ENCODE results near the gene SFN. TPM values are rescaled to one million over a fixed set of nuclear protein-coding genes. Genes with fewer than 3 reads are reported as not detected.
"Not testable (repeated sequence)": the region's sequence is repeated elsewhere in the genome, so short reads cannot be mapped to it uniquely, and the experiment has no call there.

Gene SFN
- total RNA-seq, 1 donor from 2014 or later = 37.1 TPM

DNA sequence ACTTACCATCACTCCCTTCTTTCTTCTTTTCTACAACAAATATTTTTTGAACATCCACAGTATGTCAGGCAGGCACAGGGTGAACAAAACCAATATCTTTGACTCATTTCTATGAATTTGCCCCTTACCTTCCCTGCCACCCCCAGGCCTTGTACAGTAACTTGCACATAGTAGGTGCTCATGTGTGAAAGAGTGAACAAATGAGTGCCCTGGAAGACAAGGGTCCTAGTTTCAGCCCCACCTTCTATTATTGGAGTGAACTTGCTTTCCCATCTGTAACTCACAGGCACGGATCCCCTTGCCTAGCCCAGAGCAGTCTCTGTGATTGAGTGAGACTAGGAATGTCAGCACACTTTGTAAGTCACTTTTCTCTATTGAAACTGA lies 23.6 kb upstream of the SFN start:
- DNase-seq (ENCODE audit: low spot score) = no peak

- no peak for DNase-seq (ENCODE audit: low spot score)
These were observed 23.2 kb upstream of the SFN start for GRCh38 chr1:26839779-26840178.

DNA sequence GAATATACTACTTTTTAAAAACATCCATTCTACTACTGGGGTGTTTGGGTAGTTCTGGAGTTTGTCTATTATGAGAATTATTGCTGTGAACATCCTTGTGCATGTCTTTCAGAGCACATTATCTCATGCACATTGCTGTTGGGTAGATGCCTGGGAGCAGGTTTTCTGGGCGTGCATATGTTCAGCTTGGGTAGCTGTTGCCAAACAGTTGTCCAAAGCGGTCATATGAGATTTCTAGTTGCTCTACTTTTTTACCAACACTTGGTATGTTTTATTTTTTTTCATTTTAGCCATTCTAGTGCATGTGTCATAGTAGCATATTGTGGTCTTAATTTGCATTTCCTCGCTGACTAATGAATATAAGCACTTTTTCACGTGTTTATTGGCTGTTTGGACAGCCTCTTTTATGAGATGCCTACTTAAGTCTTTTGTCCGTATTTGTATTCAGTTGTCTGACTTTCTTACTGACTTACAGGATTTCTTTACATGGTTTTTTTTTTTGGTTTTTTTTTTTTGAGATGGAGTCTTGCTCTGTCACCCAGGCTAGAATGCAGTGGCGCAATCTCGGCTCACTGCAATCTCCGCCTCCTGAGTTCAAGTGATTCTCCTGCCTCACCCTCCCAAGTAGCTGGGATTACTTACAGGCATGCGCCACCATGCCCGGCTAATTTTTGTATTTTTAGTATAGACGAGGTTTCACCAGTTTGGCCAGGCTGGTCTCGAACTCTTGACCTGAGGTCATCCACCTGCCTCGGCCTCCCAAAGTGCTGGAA lies 18.3 kb upstream of the SFN start:
- no peak for DNase-seq (ENCODE audit: low spot score)

DNA sequence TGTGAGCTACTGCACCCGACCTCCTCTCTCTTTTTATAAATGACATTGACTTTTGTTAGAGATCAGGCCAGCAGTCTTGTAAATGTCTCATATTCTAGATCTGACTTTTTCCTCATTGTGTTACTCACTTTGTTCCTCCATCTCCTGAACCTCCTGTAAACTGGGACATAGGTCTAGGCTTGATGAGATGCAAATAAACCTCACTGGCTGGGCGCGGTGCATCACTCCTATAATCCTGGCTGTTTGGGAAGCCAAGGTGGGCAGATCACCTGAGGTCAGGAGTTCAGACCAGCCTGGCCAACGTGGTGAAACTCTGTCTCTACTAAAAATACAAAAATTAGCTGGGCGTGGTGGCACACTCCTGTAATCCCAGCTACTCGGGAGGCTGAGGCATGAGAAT lies 15.1 kb upstream of the SFN start:
- not testable (repeated sequence) for DNase-seq (ENCODE audit: low spot score)

DNA sequence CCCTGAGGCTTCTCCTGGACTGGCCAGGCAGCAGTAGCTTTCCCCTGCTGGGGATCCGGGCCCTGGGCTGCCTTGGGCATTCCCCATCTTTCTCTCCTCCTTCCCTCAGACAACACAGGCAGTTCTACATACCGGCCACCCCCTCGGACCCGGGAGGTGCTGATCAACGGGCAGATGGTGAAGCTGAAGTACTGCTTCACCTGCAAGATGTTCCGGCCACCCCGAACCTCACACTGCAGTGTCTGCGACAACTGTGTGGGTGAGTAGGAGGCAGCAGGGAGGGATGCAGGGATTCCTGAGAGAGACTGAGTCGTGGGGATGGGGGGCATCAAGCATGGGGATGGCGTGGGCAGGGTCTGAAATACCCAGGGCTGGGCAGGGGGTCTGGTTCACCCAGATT lies 14.4 kb upstream of the SFN start:
- no peak for DNase-seq (ENCODE audit: low spot score)

GRCh38 chr1:26848941-26849774 lies 13.8 kb upstream of the SFN start:
- DNase-seq (ENCODE audit: low spot score) = peak; percentile 82

GRCh38 chr1:26851106-26851684 lies 11.8 kb upstream of the SFN start:
- no peak for DNase-seq (ENCODE audit: low spot score)

DNA sequence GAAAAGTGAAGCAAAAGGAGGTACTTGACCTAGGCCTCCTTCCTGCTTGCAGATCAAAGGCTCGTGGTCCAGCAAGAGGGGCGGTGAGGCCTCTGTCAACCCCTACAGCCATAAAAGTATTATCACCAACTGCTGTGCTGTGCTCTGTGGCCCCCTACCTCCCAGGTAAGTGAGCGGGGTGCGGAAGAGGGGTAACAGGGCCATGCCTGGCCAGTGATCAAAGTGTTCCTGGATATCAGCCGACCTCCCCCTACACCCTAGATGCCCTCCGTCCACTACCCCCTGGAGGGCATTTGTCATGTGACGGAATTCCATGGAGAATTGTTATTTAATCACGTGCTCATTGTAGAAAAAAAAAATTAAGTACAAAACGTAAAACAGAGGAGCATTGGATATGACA lies 10.2 kb upstream of the SFN start:
- no peak for DNase-seq (ENCODE audit: low spot score)

GRCh38 chr1:26853156-26853555 lies 9.8 kb upstream of the SFN start:
- DNase-seq (ENCODE audit: low spot score) = peak; percentile 85

DNA sequence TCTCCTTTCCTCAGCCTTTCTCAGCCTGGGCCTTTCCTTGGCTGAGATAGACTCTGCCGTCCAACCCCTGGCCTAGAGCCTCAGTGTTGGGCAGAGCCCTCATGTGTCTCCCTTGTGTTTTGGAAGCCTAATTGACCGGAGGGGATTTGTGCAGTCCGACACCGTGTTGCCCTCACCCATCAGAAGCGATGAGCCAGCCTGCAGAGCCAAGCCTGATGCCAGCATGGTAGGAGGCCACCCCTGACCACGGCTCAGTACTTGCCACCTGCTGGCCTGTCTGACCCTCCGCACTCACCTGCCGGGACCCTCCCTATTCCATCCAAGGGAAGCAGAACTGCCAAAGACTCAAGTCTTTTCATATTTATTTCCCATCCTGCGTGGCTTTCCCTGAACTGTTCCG lies 9.3 kb upstream of the SFN start:
- DNase-seq (ENCODE audit: low spot score) = no peak

DNA sequence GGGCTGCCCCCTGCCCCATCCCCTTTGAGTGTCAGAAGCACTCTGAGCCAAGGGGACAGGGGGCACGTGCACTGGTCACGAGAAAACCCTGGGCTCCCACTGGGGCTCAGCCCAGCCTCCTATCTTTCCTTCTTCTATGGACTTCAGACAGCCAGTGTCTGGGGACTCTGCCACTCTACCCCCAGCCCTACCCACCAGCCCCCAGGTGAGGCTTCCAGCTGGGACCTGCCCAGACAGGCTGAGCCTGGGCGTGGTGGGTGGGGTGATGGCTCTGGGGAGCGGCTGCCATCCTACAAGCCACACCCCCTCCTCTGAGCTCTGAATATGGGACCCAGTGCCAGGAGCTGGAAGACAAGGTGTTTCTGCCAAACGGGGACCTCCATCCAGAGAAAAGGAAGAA lies 8.0 kb upstream of the SFN start:
- no peak for DNase-seq (ENCODE audit: low spot score)

DNA sequence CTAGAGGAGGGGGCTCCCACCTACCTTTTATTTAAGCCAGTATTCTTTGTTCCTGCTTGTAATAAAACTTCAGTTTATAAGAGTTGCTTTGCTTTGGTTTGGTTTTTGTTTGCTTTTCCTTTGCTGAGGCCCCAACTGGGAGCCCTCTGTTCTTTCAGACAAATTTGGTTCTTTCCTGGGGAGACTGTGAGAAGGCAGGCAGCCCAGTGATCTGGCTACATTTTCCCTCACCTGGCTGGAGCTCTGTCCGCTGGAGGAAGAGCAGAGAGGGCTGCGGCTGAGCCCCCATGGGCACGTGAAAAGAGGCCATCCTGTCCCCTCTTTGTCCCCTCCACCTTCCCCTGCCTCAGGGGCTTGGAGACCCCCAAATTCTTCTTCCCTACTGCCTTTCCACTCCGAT lies 7.3 kb upstream of the SFN start:
- DNase-seq (ENCODE audit: low spot score) = no peak

DNA sequence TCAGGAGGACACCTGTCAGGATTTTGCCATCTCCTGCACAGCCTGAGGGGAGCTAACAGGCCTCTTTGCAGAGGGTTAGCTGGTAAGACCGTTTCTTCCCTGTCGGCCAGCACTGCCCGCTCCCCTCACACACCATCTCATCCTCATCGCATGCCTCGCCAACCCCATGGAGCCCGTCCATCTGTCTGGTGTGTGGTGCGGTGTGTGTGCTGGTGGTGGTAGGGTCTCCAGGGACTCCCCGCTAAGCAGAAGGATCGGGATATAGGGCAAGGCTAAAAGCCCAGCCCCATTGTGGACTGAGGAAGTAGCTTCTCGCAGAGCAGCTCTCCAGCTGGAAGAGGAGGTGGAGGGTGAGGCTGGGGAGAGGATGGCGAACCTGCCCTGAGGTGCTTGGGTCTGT lies 6.8 kb upstream of the SFN start:
- DNase-seq (ENCODE audit: low spot score) = no peak

GRCh38 chr1:26856604-26857469 lies 6.1 kb upstream of the SFN start:
- no peak for DNase-seq (ENCODE audit: low spot score)

GRCh38 chr1:26857473-26858060 lies 5.4 kb upstream of the SFN start:
- no peak for DNase-seq (ENCODE audit: low spot score)

DNA sequence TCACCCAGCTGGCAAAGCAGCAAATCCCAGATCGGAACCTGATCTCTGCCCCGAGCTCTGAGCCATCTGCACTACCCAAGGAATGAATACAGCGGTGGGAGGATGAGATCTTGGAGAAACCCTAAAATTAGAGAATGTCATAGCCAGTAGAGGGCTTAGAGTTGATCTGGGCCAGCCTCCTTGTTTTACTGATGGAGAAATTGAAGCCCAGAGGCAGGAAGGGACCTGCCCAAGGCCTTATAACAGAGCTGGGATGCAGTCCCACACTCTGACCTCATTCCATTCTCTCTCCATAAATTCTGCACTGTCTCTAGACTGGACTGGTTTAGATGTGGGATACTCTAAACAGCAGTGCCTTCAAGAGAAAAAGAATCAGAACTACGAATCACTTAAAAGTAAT lies 4.8 kb upstream of the SFN start:
- no peak for DNase-seq (ENCODE audit: low spot score)

DNA sequence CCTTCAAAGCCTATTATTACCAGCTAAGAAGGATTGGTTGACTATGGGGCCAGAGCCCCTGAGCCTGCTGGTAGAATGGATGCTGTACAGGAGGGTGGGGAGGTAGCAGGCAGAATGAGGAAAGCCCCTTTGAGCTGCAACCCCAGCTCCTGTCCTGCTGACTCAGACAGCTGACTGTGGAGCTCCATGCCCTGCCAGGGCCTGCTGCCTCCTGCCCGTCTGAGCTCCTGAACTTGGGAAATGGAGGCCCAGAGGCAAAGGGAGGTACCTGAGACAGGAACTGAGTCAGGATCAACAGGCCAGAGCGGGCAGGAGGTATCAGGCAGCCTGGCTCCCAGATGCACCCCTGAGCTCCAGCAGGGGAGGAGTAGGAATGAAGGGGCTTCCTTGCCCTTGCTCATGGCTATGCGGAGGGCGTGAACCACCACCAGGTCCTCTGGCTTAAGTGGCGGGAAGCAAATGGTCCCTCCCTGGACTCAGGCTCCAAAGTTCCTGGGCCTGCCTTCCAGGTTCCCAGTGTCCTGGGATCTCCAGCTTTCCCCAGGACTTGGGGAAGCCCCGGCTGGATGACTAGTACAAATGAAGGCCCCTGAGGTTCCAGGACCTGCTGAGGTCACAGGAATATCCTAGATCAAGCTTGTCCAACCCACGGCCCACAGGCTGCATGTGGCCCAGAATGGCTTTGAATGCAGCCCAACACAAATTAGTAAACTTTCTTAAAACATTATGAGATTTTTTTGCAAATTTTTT lies 3.9 kb upstream of the SFN start:
- DNase-seq (ENCODE audit: low spot score) = no peak

DNA sequence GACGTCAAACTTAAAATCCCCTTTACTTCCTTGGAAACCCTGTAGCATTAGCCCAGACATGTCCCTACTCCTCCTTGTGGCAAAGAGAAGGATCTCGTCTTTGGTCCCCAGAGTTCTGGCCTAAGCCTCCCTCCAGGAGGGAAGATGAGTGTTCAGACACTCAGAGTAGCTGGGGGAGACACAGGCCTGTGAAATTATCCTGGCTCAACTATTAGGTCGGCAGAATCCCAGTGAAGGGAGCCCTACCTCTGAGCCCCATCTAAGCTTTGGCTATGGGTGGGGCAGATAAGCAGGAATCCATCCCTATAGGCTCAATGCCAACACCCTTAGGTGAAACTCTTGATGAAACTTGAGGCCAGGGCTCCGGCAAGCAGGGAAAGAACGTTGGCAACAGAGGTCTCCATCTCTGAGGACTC lies 1.7 kb upstream of the SFN start:
- no peak for DNase-seq (ENCODE audit: low spot score)

DNA sequence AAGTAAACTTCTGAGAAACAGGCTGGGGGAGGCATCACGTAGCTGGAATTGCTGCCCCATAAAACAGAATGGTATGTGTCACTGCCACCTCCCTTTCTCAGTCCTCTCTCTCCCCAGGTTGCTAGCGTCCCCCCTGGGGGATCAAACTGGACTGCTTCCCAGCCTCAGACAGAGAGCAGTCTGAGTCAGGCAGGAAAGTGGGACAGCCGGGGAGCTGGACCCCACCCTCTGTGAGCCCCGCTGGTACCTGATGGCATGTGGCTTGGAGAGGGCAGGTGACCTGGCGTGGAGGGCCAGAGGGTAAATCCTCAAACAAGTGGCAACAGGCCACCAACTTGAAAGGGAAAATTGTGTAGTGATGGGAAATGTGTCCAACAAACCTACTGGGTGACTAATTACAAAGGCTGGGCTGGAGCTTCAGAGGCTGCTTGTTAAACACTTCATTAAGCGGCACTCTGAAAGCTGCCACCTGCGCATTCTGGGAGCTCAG lies 1.0 kb upstream of the SFN start:
- no peak for DNase-seq (ENCODE audit: low spot score)

- no peak for DNase-seq (ENCODE audit: low spot score)
These were observed 732 bp downstream of the SFN start for GRCh38 chr1:26863685-26864077.
